UCSD-AML1 (cell line): ENCODE results near the gene SZT2.
"Not testable (repeated sequence)": the region's sequence is repeated elsewhere in the genome, so short reads cannot be mapped to it uniquely, and the experiment has no call there.

Source experiments
- DNase-seq: peaks from one replicate; lab custom pipeline; 2025; ENCODE audit not compliant: unreplicated experiment; lab: John Stamatoyannopoulos, UW

The SZT2 gene

GRCh38 chr1:43453442-43454269 lies 64.0 kb downstream of the SZT2 start, which contains the start of gene HYI:
HYI (minus strand) TSS chr1:43453931; CDS start chr1:43453793, 138 bp downstream.
- no peak for DNase-seq

- DNase-seq, result no peak
These were observed 64.7 kb downstream of the SZT2 start for GRCh38 chr1:43454270-43455011.

- DNase-seq, result no peak
These were observed 65.7 kb downstream of the SZT2 start for GRCh38 chr1:43455213-43455889.

GRCh38 chr1:43458379-43458778 lies 68.7 kb downstream of the SZT2 start:
- not testable (repeated sequence) for DNase-seq

GRCh38 chr1:43460988-43461693 lies 71.4 kb downstream of the SZT2 start:
- no peak for DNase-seq

GRCh38 chr1:43463479-43463878 lies 73.8 kb downstream of the SZT2 start:
- no peak for DNase-seq

GRCh38 chr1:43464681-43465504 lies 75.2 kb downstream of the SZT2 start:
- no peak for DNase-seq

GRCh38 chr1:43465505-43466067 lies 75.9 kb downstream of the SZT2 start:
- DNase-seq, result no peak

GRCh38 chr1:43466403-43466802 lies 76.7 kb downstream of the SZT2 start:
- peak; percentile 27 for DNase-seq

- no peak for DNase-seq
These were observed 78.7 kb downstream of the SZT2 start for GRCh38 chr1:43468414-43468813.

GRCh38 chr1:43469932-43470331 lies 80.2 kb downstream of the SZT2 start:
- no peak for DNase-seq

GRCh38 chr1:43472087-43472462 lies 82.4 kb downstream of the SZT2 start:
- no peak for DNase-seq

GRCh38 chr1:43472463-43473151 lies 82.9 kb downstream of the SZT2 start:
- DNase-seq, result not testable (repeated sequence)

- DNase-seq, result no peak
These were observed 83.8 kb downstream of the SZT2 start for GRCh38 chr1:43473463-43473862.

- not testable (repeated sequence) for DNase-seq
These were observed 86.1 kb downstream of the SZT2 start for GRCh38 chr1:43475611-43476401.

GRCh38 chr1:43477716-43478115 lies 88.0 kb downstream of the SZT2 start:
- no peak for DNase-seq

GRCh38 chr1:43479414-43479813 lies 89.7 kb downstream of the SZT2 start:
- no peak for DNase-seq

- DNase-seq, result no peak
These were observed 91.8 kb downstream of the SZT2 start for GRCh38 chr1:43481491-43481890.
